Mesenchymal stem cell (in vitro differentiated cells and primary cell): ENCODE measurements around the gene CSF2RB.

ENCODE experiments used
- DNase-seq: peaks from one replicate; pipeline ENCODE4 v3.0.0-alpha.2; 2013
- H2AFZ ChIP-seq: one replicate; pipeline ENCODE4 v1.6.1; 2013; ENCODE audit warnings: low read depth, mild to moderate bottlenecking, control low read depth, inconsistent platforms, low read length, moderate library complexity
- H2AK5ac ChIP-seq: 2 replicates; pipeline ENCODE4 v1.6.1; 2013; ENCODE audit warnings: low read length, moderate library complexity, mild to moderate bottlenecking, inconsistent platforms; ENCODE audit not compliant: severe bottlenecking
- H2BK120ac ChIP-seq: one replicate; pipeline ENCODE4 v1.6.1; 2013; ENCODE audit warnings: low read depth, mild to moderate bottlenecking, inconsistent platforms, low read length, moderate library complexity
- H2BK12ac ChIP-seq, 2 experiments: one replicate each; pipeline ENCODE4 v1.6.1; 2013; ENCODE audit warnings: inconsistent platforms in 2 of 2, low read length in 2 of 2, mild to moderate bottlenecking in 2 of 2, moderate library complexity in 2 of 2, control low read depth in 1 of 2
- H2BK15ac ChIP-seq: one replicate; pipeline ENCODE4 v1.6.1; 2013; ENCODE audit warnings: mild to moderate bottlenecking, low read depth, inconsistent platforms; ENCODE audit not compliant: poor library complexity, severe bottlenecking
- H2BK5ac ChIP-seq: 2 replicates; pipeline ENCODE4 v1.6.1; 2013; ENCODE audit warnings: low read depth, mild to moderate bottlenecking, low read length, control low read depth, inconsistent platforms; ENCODE audit not compliant: poor library complexity, severe bottlenecking
- H3K14ac ChIP-seq, 2 experiments: one replicate each; pipeline ENCODE4 v1.6.1; 2013; ENCODE audit warnings: inconsistent platforms in 2 of 2, low read length in 2 of 2, control low read depth in 1 of 2, mild to moderate bottlenecking in 1 of 2, moderate library complexity in 1 of 2
- H3K18ac ChIP-seq, 2 experiments: one replicate each; pipeline ENCODE4 v1.6.1; 2013; ENCODE audit warnings: inconsistent platforms in 2 of 2, low read length in 2 of 2, control low read depth in 1 of 2, low read depth in 1 of 2, mild to moderate bottlenecking in 1 of 2
- H3K23ac ChIP-seq, 2 experiments: one replicate each; pipeline ENCODE4 v1.6.1; 2013; ENCODE audit warnings: inconsistent platforms in 2 of 2, low read length in 2 of 2, mild to moderate bottlenecking in 2 of 2, moderate library complexity in 2 of 2, control low read depth in 1 of 2
- H3K27ac ChIP-seq: 2 replicates; pipeline ENCODE4 v1.5.1; 2013; ENCODE audit warnings: mild to moderate bottlenecking, moderate library complexity, low read length, control low read depth, inconsistent platforms; ENCODE audit not compliant: poor library complexity, severe bottlenecking
- H3K27me3 ChIP-seq, 2 experiments: 2 replicates each; pipeline versions ENCODE4 v1.6.1 to v1.7.0; 2013; ENCODE audit warnings: low read length in 2 of 2, mild to moderate bottlenecking in 2 of 2, moderate library complexity in 2 of 2, control low read depth in 1 of 2, inconsistent platforms in 1 of 2; ENCODE audit not compliant: control insufficient read depth in 1 of 2, insufficient read depth in 1 of 2
- H3K36me3 ChIP-seq, 2 experiments: 2 replicates each; pipeline versions ENCODE4 v1.6.1 to v1.7.0; 2013; ENCODE audit warnings: low read length in 2 of 2, control low read depth in 1 of 2, inconsistent platforms in 1 of 2, low read depth in 1 of 2, mild to moderate bottlenecking in 1 of 2; ENCODE audit not compliant: insufficient read depth in 2 of 2, control insufficient read depth in 1 of 2
- H3K4ac ChIP-seq, 2 experiments: one replicate each; pipeline ENCODE4 v1.6.1; 2013; ENCODE audit warnings: inconsistent platforms in 2 of 2, low read length in 2 of 2, mild to moderate bottlenecking in 2 of 2, moderate library complexity in 2 of 2, control low read depth in 1 of 2, low read depth in 1 of 2
- H3K4me1 ChIP-seq: 2 replicates; pipeline ENCODE4 v1.6.1; 2013; ENCODE audit warnings: low read depth, low read length, control low read depth; ENCODE audit not compliant: control insufficient read depth, insufficient read depth
- H3K4me2 ChIP-seq: 2 replicates; pipeline ENCODE4 v1.6.1; 2013; ENCODE audit warnings: low read length, mild to moderate bottlenecking, inconsistent platforms; ENCODE audit not compliant: poor library complexity, severe bottlenecking
- H3K4me3 ChIP-seq, 2 experiments: 2 replicates each; pipeline versions ENCODE4 v1.5.1 to v1.7.0; 2013; ENCODE audit warnings: low read length in 2 of 2, mild to moderate bottlenecking in 2 of 2, control low read depth in 1 of 2, low read depth in 1 of 2; ENCODE audit not compliant: insufficient read depth in 1 of 2
- H3K79me1 ChIP-seq: replicated peaks from 2 replicates; pipeline ENCODE4 v1.6.1; 2013; ENCODE audit warnings: mild to moderate bottlenecking, control low read depth, low read length, inconsistent platforms; ENCODE audit not compliant: poor library complexity, severe bottlenecking
- H3K9ac ChIP-seq: 2 replicates; pipeline ENCODE4 v1.7.0; 2013; ENCODE audit warnings: mild to moderate bottlenecking, low read length, moderate library complexity
- H3K9me3 ChIP-seq: 2 replicates; pipeline ENCODE4 v1.7.0; 2013; ENCODE audit warnings: mild to moderate bottlenecking, low read length; ENCODE audit not compliant: control insufficient read depth
- H4K8ac ChIP-seq: one replicate; pipeline ENCODE4 v1.6.1; 2013; ENCODE audit warnings: inconsistent platforms, mild to moderate bottlenecking, low read length, moderate library complexity
- H4K91ac ChIP-seq: one replicate; pipeline ENCODE4 v1.6.1; 2013; ENCODE audit warnings: mild to moderate bottlenecking, low read length, inconsistent platforms
- WGBS: methylation state at CpG from one replicate; pipeline ENCODE4 v1.1.7; 2013; ENCODE audit warnings: mixed read lengths; 5-methylcytosine and 5-hydroxymethylcytosine counted together

Gene CSF2RB

DNA sequence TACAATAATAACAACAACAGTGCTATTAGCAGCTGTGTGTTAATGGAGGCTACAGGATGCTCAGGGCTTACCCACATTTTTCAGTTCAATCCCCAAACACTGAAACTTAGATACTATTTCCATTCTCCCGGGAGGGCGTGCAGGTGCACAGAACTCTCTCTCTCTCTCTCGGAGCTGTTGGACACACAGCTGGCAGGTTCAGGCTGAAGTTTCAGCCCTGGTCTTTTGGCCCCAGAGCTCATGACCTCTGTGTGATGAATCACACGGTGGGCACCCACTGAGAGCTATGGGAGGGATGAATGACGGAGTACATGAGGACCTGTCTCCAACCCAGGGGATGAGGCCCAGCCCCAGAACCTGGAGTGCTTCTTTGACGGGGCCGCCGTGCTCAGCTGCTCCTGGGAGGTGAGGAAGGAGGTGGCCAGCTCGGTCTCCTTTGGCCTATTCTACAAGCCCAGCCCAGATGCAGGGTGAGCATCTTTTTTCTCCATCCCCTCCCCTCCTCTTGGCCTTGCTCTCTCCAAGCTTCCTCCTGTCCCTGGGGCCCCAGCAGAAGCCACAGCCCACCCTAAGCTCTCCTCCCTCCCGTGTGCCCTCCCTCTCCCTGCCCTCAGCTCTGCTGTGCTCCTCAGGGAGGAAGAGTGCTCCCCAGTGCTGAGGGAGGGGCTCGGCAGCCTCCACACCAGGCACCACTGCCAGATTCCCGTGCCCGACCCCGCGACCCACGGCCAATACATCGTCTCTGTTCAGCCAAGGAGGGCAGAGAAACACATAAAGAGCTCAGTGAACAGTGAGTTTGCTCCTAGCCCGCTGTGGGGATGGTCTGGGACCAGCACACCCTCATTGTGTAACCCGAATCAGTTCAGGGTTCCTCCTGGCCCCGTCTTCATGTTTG lies 16.9 kb downstream of the CSF2RB start:
- no peak overlapping the region for H3K14ac ChIP-seq
- no peak overlapping the region for H2BK5ac ChIP-seq
- no peak overlapping the region for H3K9ac ChIP-seq
- no peak overlapping the region for H4K91ac ChIP-seq
- no peak overlapping the region for H2BK120ac ChIP-seq
- H3K23ac ChIP-seq: no peak overlapping the region
- no peak overlapping the region for H2BK15ac ChIP-seq
- H3K4me3 ChIP-seq: no peak overlapping the region
- no peaks in the 10 kb centered on the region for H3K9me3 ChIP-seq
- H4K8ac ChIP-seq: no peak overlapping the region
- H3K4me1 ChIP-seq: no peaks in the 10 kb centered on the region
- no peak overlapping the region for H2BK12ac ChIP-seq
- no peak overlapping the region for H3K18ac ChIP-seq
- whole genome bisulfite sequencing: 76% methylated on average over 20 of the region's 20 CpGs
- no peak overlapping the region for H2AFZ ChIP-seq
- DNase-seq: no peak
- H3K79me1 ChIP-seq: no peaks in the 10 kb centered on the region
- H3K36me3 ChIP-seq: no peaks in the 10 kb centered on the region
- H3K4me2 ChIP-seq: no peak overlapping the region
- no peak overlapping the region for H3K27ac ChIP-seq
- H3K4ac ChIP-seq: no peak overlapping the region
- H3K27me3 ChIP-seq: peaks cover 61 to 86% of the 10 kb centered on the region in 2 experiments
- H2AK5ac ChIP-seq: no peak overlapping the region

DNA sequence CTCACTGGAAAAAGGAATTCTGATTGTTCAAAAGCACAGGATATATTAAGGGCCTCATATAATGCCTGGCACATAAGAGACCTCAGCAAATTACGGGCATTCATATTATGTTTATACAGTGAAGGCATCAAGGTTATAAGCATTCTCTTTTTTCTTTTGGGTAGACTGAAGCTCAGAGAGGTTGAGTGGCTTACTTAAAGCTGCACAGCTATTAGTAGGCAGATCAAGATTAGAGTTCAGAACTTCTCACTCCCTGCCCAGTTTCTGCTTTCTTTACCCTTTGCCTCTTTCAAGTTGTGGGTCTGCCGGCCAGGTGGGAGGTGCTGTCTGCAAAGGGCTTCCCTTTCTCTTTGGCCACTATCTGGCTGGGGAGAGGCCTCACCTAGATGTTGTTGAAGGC lies 18.0 kb downstream of the CSF2RB start:
- 96% methylated on average over 2 of the region's 2 CpGs for WGBS
- H4K91ac ChIP-seq: no peak overlapping the region
- H2AK5ac ChIP-seq: no peak overlapping the region
- no peak overlapping the region for H2BK12ac ChIP-seq
- H3K4me2 ChIP-seq: no peak overlapping the region
- H3K4ac ChIP-seq: no peak overlapping the region
- H3K27ac ChIP-seq: no peak overlapping the region
- H3K27me3 ChIP-seq: peaks cover 51 to 78% of the 10 kb centered on the region in 2 experiments
- H2BK5ac ChIP-seq: no peak overlapping the region
- DNase-seq: no peak
- H3K79me1 ChIP-seq: no peaks in the 10 kb centered on the region
- H3K23ac ChIP-seq: no peak overlapping the region
- H2BK120ac ChIP-seq: no peak overlapping the region
- no peak overlapping the region for H3K9ac ChIP-seq
- no peak overlapping the region for H2AFZ ChIP-seq
- no peak overlapping the region for H3K18ac ChIP-seq
- H3K36me3 ChIP-seq: no peaks in the 10 kb centered on the region
- no peaks in the 10 kb centered on the region for H3K9me3 ChIP-seq
- no peak overlapping the region for H4K8ac ChIP-seq
- H2BK15ac ChIP-seq: no peak overlapping the region
- no peak overlapping the region for H3K4me3 ChIP-seq
- H3K14ac ChIP-seq: no peak overlapping the region
- H3K4me1 ChIP-seq: no peaks in the 10 kb centered on the region

DNA sequence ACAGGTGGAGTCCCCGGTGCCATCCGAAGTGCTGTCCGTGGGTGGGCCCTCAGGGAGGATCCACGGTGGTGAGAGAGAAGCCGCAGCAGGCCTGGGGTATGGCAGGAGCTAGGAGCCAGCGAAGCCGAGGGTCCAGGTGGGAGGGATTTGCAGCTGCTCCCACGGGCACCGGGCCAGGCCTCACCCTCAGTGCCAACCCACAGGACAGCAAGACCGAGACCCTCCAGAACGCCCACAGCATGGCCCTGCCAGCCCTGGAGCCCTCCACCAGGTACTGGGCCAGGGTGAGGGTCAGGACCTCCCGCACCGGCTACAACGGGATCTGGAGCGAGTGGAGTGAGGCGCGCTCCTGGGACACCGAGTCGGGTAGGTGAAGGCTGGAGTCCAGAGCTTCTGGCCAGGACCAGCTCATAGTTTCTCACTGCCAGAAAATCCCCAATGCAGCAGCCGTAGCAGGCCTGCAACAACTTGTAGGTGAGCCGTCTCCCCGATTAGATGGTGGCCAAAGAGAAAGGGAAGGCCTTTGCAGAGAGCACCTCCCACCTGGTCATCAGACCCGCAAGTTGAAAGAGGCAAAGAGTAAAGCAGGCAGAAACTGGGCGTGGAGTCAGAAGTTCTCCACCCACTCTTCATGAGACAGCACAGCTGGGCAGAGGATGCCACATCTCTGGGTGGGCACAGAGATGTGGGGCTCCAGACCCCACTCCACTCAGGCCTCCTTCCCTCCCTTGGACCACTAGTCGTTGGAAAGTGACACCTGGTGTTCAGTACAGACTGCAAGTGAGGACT lies 20.4 kb downstream of the CSF2RB start:
- H3K9me3 ChIP-seq: no peaks in the 10 kb centered on the region
- no peak overlapping the region for H3K23ac ChIP-seq
- H4K8ac ChIP-seq: no peak overlapping the region
- no peak overlapping the region for H3K4me2 ChIP-seq
- no peak overlapping the region for H3K4me3 ChIP-seq
- no peak overlapping the region for H3K9ac ChIP-seq
- no peak overlapping the region for H2BK120ac ChIP-seq
- no peak overlapping the region for H4K91ac ChIP-seq
- no peaks in the 10 kb centered on the region for H3K36me3 ChIP-seq
- WGBS: 85% methylated on average over 24 of the region's 25 CpGs
- no peak overlapping the region for H3K18ac ChIP-seq
- H3K79me1 ChIP-seq: no peaks in the 10 kb centered on the region
- no peak overlapping the region for H3K14ac ChIP-seq
- H2BK15ac ChIP-seq: no peak overlapping the region
- no peaks in the 10 kb centered on the region for H3K4me1 ChIP-seq
- H3K27me3 ChIP-seq: peaks cover 35 to 65% of the 10 kb centered on the region in 2 experiments
- H2BK5ac ChIP-seq: no peak overlapping the region
- H3K4ac ChIP-seq: no peak overlapping the region
- H2AFZ ChIP-seq: no peak overlapping the region
- H2AK5ac ChIP-seq: no peak overlapping the region
- no peak for DNase-seq
- H2BK12ac ChIP-seq: no peak overlapping the region
- no peak overlapping the region for H3K27ac ChIP-seq
